H1 (cell line): ENCODE measurements around the gene HOXB4.

ENCODE experiments used
- CEBPB ChIP-seq: IDR thresholded peaks from 2 replicates; pipeline ENCODE4 v1.6.1; 2012; ENCODE audit warnings: low read depth, low read length
- CREB1 ChIP-seq: IDR thresholded peaks from 2 replicates; pipeline ENCODE4 v1.6.1; 2012; ENCODE audit warnings: inconsistent platforms
- CTCF ChIP-seq, 3 experiments: IDR thresholded peaks; 1 replicate in 2 of 3; 2 replicates in 1 of 3; pipeline versions ENCODE4 v1.5.1 to v1.6.1; 2011; ENCODE audit warnings: low read length in 3 of 3, mild to moderate bottlenecking in 3 of 3, inconsistent platforms in 2 of 3, low read depth in 1 of 3, moderate library complexity in 1 of 3; ENCODE audit not compliant: insufficient read depth in 1 of 3; ENCODE audit errors: control extremely low read depth in 1 of 3
- EZH2 ChIP-seq: fragments of 200-600 bp; sonication (generic); IDR thresholded peaks from 2 replicates; pipeline ENCODE4 v1.7.1; 2012; ENCODE audit warnings: low read depth, mild to moderate bottlenecking, moderate library complexity, low read length, inconsistent platforms; ENCODE audit not compliant: severe bottlenecking
- JUN ChIP-seq: IDR thresholded peaks from 2 replicates; pipeline ENCODE4 v1.6.1; 2011; ENCODE audit warnings: low read depth, mild to moderate bottlenecking, improper control_type of control experiment, low read length
- JUND ChIP-seq: IDR thresholded peaks from 2 replicates; pipeline ENCODE4 v1.6.1; 2011; ENCODE audit warnings: mild to moderate bottlenecking, improper control_type of control experiment, low read length
- POLR2A ChIP-seq, 2 experiments: IDR thresholded peaks; 1 replicate in 1 of 2; 2 replicates in 1 of 2; pipeline ENCODE4 v1.6.1; 2011; ENCODE audit warnings: low read depth in 2 of 2, low read length in 2 of 2, mild to moderate bottlenecking in 2 of 2; ENCODE audit errors: control extremely low read depth in 1 of 2

GRCh38 chr17:48562934-48563333 is 15.2 kb downstream of the HOXB4 start:
- TF ChIP-seq CTCF (IDR thresholded peaks at IDR 0.05; ENCODE audit: control extremely low read depth in 1 of 3, insufficient read depth in 1 of 3, low read depth in 1 of 3, low read length in 3 of 3) (no peak), POLR2A (IDR thresholded peaks at IDR 0.05; ENCODE audit: control extremely low read depth in 1 of 2, low read depth in 2 of 2, low read length in 2 of 2) (no peak), JUN (no peak), CREB1 (no peak), CEBPB (no peak), JUND (no peak), EZH2 (no peak)
